Astrocyte (in vitro differentiated cells and primary cell): Measurements from ENCODE around the gene HDHD2.

Source experiments
- EZH2 ChIP-seq: IDR thresholded peaks from 2 replicates; pipeline ENCODE4 v1.6.1; 2012; ENCODE audit warnings: mild to moderate bottlenecking, low read length, inconsistent platforms; ENCODE audit not compliant: insufficient read depth
- TF ChIP-seq, protein P1 (sequence below): IDR thresholded peaks from 2 replicates; pipeline ENCODE4 v1.5.1; 2011; ENCODE audit warnings: low read depth, mild to moderate bottlenecking, inconsistent platforms, low read length, moderate library complexity; ENCODE audit not compliant: insufficient read depth

DNA sequence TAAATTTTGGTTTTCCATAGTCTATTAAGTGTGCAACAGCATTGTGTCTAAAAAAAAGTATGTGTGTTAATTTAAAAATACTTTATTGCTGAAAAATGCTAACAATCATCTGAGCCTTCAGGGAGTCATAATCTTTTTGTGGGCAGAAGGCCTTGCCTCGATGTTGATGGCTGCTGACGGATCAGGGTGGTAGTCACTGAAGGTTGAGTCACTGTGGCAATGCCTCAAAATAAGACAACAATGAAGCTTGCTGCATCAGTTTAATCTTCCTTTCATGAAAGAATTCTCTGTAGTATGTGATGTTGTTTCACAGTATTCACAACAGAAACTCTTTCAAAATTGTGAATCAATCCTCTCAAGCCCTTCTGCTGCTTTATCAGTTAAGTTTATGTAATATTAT lies 31.3 kb downstream of the HDHD2 start:
- no peak for TF ChIP-seq EZH2
- TF ChIP-seq, protein P1, sequence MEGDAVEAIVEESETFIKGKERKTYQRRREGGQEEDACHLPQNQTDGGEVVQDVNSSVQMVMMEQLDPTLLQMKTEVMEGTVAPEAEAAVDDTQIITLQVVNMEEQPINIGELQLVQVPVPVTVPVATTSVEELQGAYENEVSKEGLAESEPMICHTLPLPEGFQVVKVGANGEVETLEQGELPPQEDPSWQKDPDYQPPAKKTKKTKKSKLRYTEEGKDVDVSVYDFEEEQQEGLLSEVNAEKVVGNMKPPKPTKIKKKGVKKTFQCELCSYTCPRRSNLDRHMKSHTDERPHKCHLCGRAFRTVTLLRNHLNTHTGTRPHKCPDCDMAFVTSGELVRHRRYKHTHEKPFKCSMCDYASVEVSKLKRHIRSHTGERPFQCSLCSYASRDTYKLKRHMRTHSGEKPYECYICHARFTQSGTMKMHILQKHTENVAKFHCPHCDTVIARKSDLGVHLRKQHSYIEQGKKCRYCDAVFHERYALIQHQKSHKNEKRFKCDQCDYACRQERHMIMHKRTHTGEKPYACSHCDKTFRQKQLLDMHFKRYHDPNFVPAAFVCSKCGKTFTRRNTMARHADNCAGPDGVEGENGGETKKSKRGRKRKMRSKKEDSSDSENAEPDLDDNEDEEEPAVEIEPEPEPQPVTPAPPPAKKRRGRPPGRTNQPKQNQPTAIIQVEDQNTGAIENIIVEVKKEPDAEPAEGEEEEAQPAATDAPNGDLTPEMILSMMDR = no peak
